GM12875 (cell line): ENCODE data around the gene SHISA8.
"Not testable (repeated sequence)": the region's sequence is repeated elsewhere in the genome, so short reads cannot be mapped to it uniquely, and the experiment has no call there.

Experiments used
- H3K4me3 ChIP-seq: one replicate; pipeline ENCODE4 v1.5.1; 2011; ENCODE audit warnings: low read depth, low read length, control low read depth
- TF ChIP-seq, protein P1 (sequence below): IDR thresholded peaks from 2 replicates; pipeline ENCODE4 v1.5.1; 2011; ENCODE audit warnings: low read depth, mild to moderate bottlenecking, control low read depth, inconsistent platforms, low read length, moderate library complexity, borderline replicate concordance; ENCODE audit not compliant: insufficient read depth

Gene SHISA8

DNA sequence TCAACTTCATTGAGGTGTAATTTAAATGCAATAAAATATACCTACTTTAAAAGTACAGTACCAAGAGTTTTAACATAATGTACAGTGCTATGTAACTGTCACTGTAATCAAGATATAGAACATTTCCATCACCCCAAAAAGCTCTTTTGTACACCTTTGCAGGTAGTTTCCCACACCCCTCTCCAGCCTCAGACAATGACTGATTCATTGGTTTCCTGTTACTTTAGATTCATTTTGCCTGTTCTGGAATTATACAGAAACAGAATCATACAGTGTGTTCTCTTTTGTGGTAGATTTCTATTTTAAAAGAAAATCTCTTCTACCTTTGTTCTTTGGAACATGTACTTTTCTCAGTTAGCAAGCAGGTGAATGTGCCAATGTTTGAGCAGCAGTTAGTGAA lies 38.2 kb downstream of the SHISA8 start:
- TF ChIP-seq, protein P1, sequence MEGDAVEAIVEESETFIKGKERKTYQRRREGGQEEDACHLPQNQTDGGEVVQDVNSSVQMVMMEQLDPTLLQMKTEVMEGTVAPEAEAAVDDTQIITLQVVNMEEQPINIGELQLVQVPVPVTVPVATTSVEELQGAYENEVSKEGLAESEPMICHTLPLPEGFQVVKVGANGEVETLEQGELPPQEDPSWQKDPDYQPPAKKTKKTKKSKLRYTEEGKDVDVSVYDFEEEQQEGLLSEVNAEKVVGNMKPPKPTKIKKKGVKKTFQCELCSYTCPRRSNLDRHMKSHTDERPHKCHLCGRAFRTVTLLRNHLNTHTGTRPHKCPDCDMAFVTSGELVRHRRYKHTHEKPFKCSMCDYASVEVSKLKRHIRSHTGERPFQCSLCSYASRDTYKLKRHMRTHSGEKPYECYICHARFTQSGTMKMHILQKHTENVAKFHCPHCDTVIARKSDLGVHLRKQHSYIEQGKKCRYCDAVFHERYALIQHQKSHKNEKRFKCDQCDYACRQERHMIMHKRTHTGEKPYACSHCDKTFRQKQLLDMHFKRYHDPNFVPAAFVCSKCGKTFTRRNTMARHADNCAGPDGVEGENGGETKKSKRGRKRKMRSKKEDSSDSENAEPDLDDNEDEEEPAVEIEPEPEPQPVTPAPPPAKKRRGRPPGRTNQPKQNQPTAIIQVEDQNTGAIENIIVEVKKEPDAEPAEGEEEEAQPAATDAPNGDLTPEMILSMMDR: no peak
- H3K4me3 ChIP-seq: no peak overlapping the region

DNA sequence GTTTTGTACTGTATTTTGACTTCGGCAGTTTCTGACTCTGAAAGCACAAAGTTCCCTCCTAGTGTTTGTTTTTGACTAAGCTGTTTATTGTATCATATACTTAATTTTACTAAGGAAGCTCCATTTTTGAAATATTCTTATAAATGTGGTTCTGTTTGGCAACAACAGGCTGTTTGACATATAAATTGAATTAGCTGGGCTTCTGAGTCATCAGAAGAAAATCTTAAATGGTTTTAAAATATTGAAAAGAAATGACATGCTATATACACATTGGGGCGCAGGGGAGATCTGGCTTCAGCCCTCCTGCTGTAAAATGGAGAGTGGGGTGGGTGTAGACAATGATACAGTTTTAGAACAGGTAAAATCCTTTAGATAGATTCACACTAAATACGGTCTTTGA lies 38.6 kb downstream of the SHISA8 start:
- no peak overlapping the region for H3K4me3 ChIP-seq
- TF ChIP-seq, protein P1: no peak

DNA sequence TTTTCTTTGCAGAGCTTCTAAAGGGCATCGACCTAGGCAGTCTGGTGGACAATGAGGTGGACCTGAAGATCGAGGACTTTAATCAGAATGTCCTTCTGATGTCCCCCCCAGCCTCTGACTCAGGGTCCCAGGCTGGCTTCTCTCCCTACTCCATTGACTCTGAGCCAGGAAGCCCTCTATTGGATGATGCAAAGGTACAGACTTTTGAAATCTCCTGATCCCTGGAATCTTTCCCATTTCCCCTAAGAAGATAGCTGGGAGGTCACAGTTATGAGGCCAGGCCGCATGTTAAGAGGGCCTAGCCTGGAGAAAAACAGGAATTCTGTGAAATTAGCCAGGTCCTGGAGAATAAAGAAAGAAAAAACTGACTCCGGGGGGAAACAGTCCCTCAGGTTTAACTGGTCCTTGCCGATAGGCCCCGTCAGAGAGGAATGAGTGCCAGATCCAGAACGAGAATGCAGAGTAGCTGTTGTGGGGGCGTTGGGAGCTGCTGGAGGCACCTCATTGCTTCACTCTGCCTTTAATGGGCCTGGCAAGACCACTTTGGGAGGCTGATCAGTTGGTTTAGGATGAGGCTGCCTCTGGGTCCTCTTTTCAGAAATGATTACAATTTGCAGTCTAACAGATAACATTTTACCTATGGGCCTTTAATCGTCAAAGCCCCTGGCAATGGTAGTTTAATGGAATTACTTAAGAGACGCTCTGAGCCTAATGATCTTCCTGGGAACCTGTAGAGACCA lies 39.2 kb downstream of the SHISA8 start:
- no peak overlapping the region for H3K4me3 ChIP-seq
- TF ChIP-seq, protein P1: no peak

DNA sequence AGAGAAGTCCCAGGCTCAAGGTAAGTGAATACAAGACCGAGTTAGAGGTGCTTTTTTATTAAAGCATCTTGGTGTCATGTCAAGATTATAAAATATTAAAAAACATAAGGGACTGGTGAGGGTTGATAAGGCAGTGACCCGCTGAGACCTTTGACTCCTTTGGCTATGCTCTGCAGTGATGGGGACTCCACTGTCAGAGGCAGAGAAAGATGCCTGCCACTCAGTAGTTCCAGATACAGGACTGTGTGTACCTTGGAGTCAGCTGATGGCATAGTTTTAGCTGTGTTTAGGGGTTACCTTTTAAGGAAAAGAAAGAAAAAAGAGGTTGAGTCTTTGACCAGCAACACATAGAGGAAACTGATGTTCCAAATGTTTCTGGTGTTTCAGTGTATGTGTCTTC lies 40.8 kb downstream of the SHISA8 start:
- no peak overlapping the region for H3K4me3 ChIP-seq
- TF ChIP-seq, protein P1: no peak

DNA sequence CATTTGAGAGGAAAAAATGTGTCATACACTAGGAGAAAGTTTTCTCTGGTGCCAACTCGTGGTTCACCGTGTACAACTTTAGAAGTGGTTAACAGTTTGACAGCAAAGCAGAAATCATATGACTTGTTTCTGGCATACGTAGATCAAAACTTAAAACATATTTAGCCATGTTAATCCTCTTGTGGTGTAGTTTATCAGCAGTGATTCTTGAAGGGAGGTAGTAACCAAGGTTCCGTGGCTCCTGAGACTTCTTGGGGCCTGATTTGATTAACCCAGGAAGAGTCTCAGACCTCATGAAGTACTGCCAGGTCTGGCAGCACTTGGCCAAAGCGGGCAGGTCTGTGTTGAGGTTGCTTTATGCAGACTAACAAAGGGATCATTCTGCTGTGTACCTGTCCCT lies 41.5 kb downstream of the SHISA8 start:
- H3K4me3 ChIP-seq: no peak overlapping the region
- TF ChIP-seq, protein P1: no peak

DNA sequence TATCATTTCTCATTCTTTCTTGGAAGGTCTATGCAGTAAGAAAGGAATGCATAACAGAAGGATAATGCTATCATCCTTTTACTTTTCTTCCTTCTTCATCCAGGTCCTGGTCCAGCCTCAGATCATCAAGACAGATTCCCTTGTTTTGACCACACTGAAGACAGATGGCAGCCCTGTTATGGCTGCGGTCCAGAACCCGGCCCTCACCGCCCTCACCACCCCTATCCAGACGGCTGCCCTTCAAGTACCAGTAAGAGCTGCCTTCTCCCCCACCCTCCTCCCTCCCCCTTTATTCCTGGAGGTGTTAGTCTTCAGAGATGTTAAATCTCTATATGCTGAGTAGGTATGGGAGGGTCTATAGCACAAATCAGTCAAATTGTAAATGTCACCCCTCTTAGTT lies 44.1 kb downstream of the SHISA8 start:
- TF ChIP-seq, protein P1: no peak
- H3K4me3 ChIP-seq: no peak overlapping the region

DNA sequence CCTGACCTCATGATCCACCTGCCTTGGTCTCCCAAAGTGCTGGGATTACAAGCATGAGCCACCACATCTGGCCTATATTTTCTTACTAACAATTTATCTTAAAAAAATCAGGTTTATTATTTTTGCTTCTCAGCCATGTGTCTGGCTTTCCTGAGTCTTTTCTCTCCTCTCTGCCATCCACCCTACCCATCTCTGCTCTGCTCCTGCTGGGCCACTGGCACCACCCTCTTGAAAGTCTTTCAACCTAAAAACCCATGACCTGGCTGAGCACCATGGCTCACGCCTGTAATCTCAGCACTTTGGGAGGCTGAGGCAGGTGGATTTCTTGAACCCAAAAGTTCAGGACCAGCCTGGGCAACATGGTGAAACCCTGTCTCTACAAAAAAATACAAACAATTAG lies 44.8 kb downstream of the SHISA8 start:
- H3K4me3 ChIP-seq: not testable (repeated sequence)
